IPS-NIHi7 (cell line): ENCODE measurements around the gene CIAO1.
"Not testable (repeated sequence)": the region's sequence is repeated elsewhere in the genome, so short reads cannot be mapped to it uniquely, and the experiment has no call there.

Experiments used
- DNase-seq: peaks from one replicate; pipeline ENCODE4 v3.0.0; 2012; ENCODE audit warnings: mixed read lengths; ENCODE audit errors: extremely low spot score

Gene CIAO1

GRCh38 chr2:96274355-96275056 is 8.5 kb downstream of the CIAO1 start:
- no peak for DNase-seq

- DNase-seq: no peak
Measured at GRCh38 chr2:96276787-96277499, 10.9 kb downstream of the CIAO1 start.

GRCh38 chr2:96287273-96287856 is 21.3 kb downstream of the CIAO1 start:
- DNase-seq: no peak

GRCh38 chr2:96291751-96292150 is 25.7 kb downstream of the CIAO1 start:
- DNase-seq: no peak

- not testable (repeated sequence) for DNase-seq
Measured at GRCh38 chr2:96294271-96294670, 28.2 kb downstream of the CIAO1 start.

GRCh38 chr2:96296925-96297324 is 30.9 kb downstream of the CIAO1 start:
- no peak for DNase-seq

- DNase-seq: no peak
Measured at GRCh38 chr2:96301865-96302264, 35.8 kb downstream of the CIAO1 start.

GRCh38 chr2:96304606-96305005 is 38.6 kb downstream of the CIAO1 start:
- DNase-seq: no peak

GRCh38 chr2:96305091-96305978 is 39.3 kb downstream of the CIAO1 start, which contains the start of gene SNRNP200:
SNRNP200 (minus strand) TSS chr2:96305546; CDS start chr2:96305437, 109 bp downstream.
- DNase-seq: peak; percentile 92

- no peak for DNase-seq
Measured at GRCh38 chr2:96305979-96306308, 39.9 kb downstream of the CIAO1 start.

- no peak for DNase-seq
Measured at GRCh38 chr2:96306370-96306769, 40.3 kb downstream of the CIAO1 start.

GRCh38 chr2:96308248-96308647 is 42.2 kb downstream of the CIAO1 start:
- no peak for DNase-seq

- DNase-seq: no peak
Measured at GRCh38 chr2:96315005-96315399, 49.0 kb downstream of the CIAO1 start.

- no peak for DNase-seq
Measured at GRCh38 chr2:96315400-96316071, 49.5 kb downstream of the CIAO1 start.

GRCh38 chr2:96316999-96317398 is 51.0 kb downstream of the CIAO1 start:
- DNase-seq: no peak

GRCh38 chr2:96317584-96317997 is 51.6 kb downstream of the CIAO1 start:
- no peak for DNase-seq

- no peak for DNase-seq
Measured at GRCh38 chr2:96318723-96319122, 52.7 kb downstream of the CIAO1 start.

GRCh38 chr2:96319396-96319795 is 53.4 kb downstream of the CIAO1 start:
- DNase-seq: no peak

GRCh38 chr2:96320326-96320725 is 54.3 kb downstream of the CIAO1 start:
- no peak for DNase-seq

- DNase-seq: peak; percentile 35
Measured at GRCh38 chr2:96320728-96321622, 55.0 kb downstream of the CIAO1 start.
